CD4-positive, alpha-beta T cell (primary cell): ENCODE data around the gene MACROD2. TPM values are rescaled to one million over a fixed set of nuclear protein-coding genes. Genes with fewer than 3 reads are reported as not detected.

Source experiments
- ATAC-seq: fragments of 200-7000 bp; cut with Tn5 transposase; one replicate; pipeline ENCODE4 v1.10.0; 2022; ENCODE audit warnings: mild to moderate bottlenecking; ENCODE audit not compliant: poor library complexity
- CTCF ChIA-PET: fragments of 350-600 bp; sonication (Branson Sonifier 250); formaldehyde crosslinking; loops from one replicate; lab custom pipeline; 2021; ENCODE audit warnings: antibody characterized with exemption, inconsistent platforms; lab: Charles Lee
- POLR2A ChIA-PET: fragments of 350-600 bp; sonication (Branson Sonifier 250); formaldehyde crosslinking; loops from one replicate; lab custom pipeline; 2021; ENCODE audit warnings: antibody characterized with exemption, inconsistent platforms; lab: Charles Lee
- DNase-seq, 14 experiments: peaks; one replicate each; pipeline ENCODE4 v3.0.0-alpha.2; 2013 to 2020; ENCODE audit warnings: mixed read lengths in 2 of 14
- H3K27ac ChIP-seq, 2 donors: one replicate each; pipeline versions ENCODE4 v1.5.1 to v1.7.0; 2013; ENCODE audit warnings: low read length in 2 of 2, low read depth in 1 of 2, mild to moderate bottlenecking in 1 of 2
- H3K27me3 ChIP-seq, 2 experiments: 1 replicate in 1 of 2; 2 replicates in 1 of 2; pipeline versions ENCODE4 v1.6.1 to v1.7.0; 2013; ENCODE audit warnings: low read length in 2 of 2, control low read depth in 1 of 2, mild to moderate bottlenecking in 1 of 2, moderate library complexity in 1 of 2; ENCODE audit not compliant: insufficient read depth in 2 of 2, control insufficient read depth in 1 of 2
- H3K36me3 ChIP-seq: one replicate; pipeline ENCODE4 v1.6.1; 2013; ENCODE audit warnings: low read length, control low read depth; ENCODE audit not compliant: insufficient read depth
- H3K4me1 ChIP-seq: one replicate; pipeline ENCODE4 v1.6.1; 2013; ENCODE audit warnings: low read length, control low read depth; ENCODE audit not compliant: insufficient read depth
- H3K4me3 ChIP-seq: one replicate; pipeline ENCODE4 v1.5.1; 2013; ENCODE audit warnings: mild to moderate bottlenecking, low read length, moderate library complexity
- H3K9me3 ChIP-seq, 2 experiments: 1 replicate in 1 of 2; 2 replicates in 1 of 2; pipeline versions ENCODE4 v1.6.1 to v1.7.0; 2013; ENCODE audit warnings: low read length in 2 of 2, mild to moderate bottlenecking in 2 of 2, control low read depth in 1 of 2, moderate library complexity in 1 of 2; ENCODE audit not compliant: control insufficient read depth in 1 of 2, insufficient read depth in 1 of 2
- H3K27ac Mint-ChIP-seq: one replicate; pipeline ENCODE4 v1.8.0; 2020; ENCODE audit warnings: mixed read lengths
- H3K27me3 Mint-ChIP-seq: one replicate; pipeline ENCODE4 v1.8.0; 2021; ENCODE audit warnings: mixed read lengths
- H3K36me3 Mint-ChIP-seq: one replicate; pipeline ENCODE4 v1.8.0; 2021; ENCODE audit warnings: low read depth, mixed read lengths
- H3K4me1 Mint-ChIP-seq: one replicate; pipeline ENCODE4 v1.8.0; 2021; ENCODE audit warnings: low read depth, mixed read lengths
- H3K4me3 Mint-ChIP-seq: one replicate; pipeline ENCODE4 v1.8.0; 2020; ENCODE audit warnings: mild to moderate bottlenecking, mixed read lengths
- H3K9me3 Mint-ChIP-seq: one replicate; pipeline ENCODE4 v1.8.0; 2020; ENCODE audit warnings: mixed read lengths
- CTCF ChIP-seq: fragments of 200-600 bp; IDR thresholded peaks from one replicate; pipeline ENCODE4 v1.8.0; 2022; ENCODE audit warnings: antibody characterized with exemption, mild to moderate bottlenecking
- intact Hi-C, 2 experiments: fragments of 100-400 bp; cut with DNase I in 1 of 2; cut with micrococcal nuclease in 1 of 2; formaldehyde crosslinking; loops; one replicate each; pipeline versions ENCODE4 v1.15.1 to v1.9.0; 2023 to 2025; cut with DNase I, micrococcal nuclease
- total RNA-seq, 174 experiments: library from RNA in 2 of 174; stranded (reverse) in 2 of 174; gene quantifications; one replicate each; pipeline ENCODE4 v1.2.3 and lab custom pipeline; 2021 to 2026

The MACROD2 gene
- total RNA-seq, 2 experiments from 2014 or later: not detected

GRCh38 chr20:15675813-15676484 is 1680.6 kb downstream of the MACROD2 start:
- Mint-ChIP-seq H3K27ac (no peak overlapping the region), H3K4me1 (no peaks in the 10 kb centered on the region), H3K9me3 (peaks cover 7% of the 10 kb centered on the region), H3K36me3 (no peaks in the 10 kb centered on the region), H3K27me3 (no peaks in the 10 kb centered on the region), H3K4me3 (no peak overlapping the region)
- no peaks in the 10 kb centered on the region for H3K4me1 ChIP-seq
- DNase-seq: no peak
- CTCF ChIA-PET: no interaction called here
- no peak overlapping the region for H3K27ac ChIP-seq
- H3K9me3 ChIP-seq: peaks cover 0 to 11% of the 10 kb centered on the region in 2 experiments
- intact Hi-C loops: no loop called here
- H3K4me3 ChIP-seq: no peak overlapping the region
- H3K36me3 ChIP-seq: no peaks in the 10 kb centered on the region
- no peak for ATAC-seq
- no peaks in the 10 kb centered on the region for H3K27me3 ChIP-seq
- no peak for TF ChIP-seq CTCF
- POLR2A ChIA-PET: no interaction called here

GRCh38 chr20:15676815-15677214 is 1681.5 kb downstream of the MACROD2 start:
- intact Hi-C loops: no loop called here
- H3K4me3 ChIP-seq: no peak overlapping the region
- no peak for TF ChIP-seq CTCF
- ChIA-PET CTCF (no interaction called here), POLR2A (no interaction called here)
- Mint-ChIP-seq H3K9me3 (peaks cover 4% of the 10 kb centered on the region), H3K27ac (no peak overlapping the region), H3K36me3 (no peaks in the 10 kb centered on the region), H3K4me3 (no peak overlapping the region), H3K27me3 (no peaks in the 10 kb centered on the region), H3K4me1 (no peaks in the 10 kb centered on the region)
- H3K27ac ChIP-seq: no peak overlapping the region
- H3K36me3 ChIP-seq: no peaks in the 10 kb centered on the region
- ATAC-seq: no peak
- H3K4me1 ChIP-seq: no peaks in the 10 kb centered on the region
- peaks cover 0 to 11% of the 10 kb centered on the region in 2 experiments for H3K9me3 ChIP-seq
- no peaks in the 10 kb centered on the region for H3K27me3 ChIP-seq
- no peak for DNase-seq

GRCh38 chr20:15682690-15683089 is 1687.4 kb downstream of the MACROD2 start:
- Mint-ChIP-seq H3K36me3 (no peaks in the 10 kb centered on the region), H3K27me3 (no peaks in the 10 kb centered on the region), H3K4me3 (no peak overlapping the region), H3K27ac (no peak overlapping the region), H3K4me1 (no peaks in the 10 kb centered on the region), H3K9me3 (peaks cover 6% of the 10 kb centered on the region)
- H3K27ac ChIP-seq: no peak overlapping the region
- intact Hi-C loops: no loop called here
- H3K9me3 ChIP-seq: peaks cover 0 to 5% of the 10 kb centered on the region in 2 experiments
- no peak for ATAC-seq
- DNase-seq: no peak
- no peaks in the 10 kb centered on the region for H3K36me3 ChIP-seq
- ChIA-PET POLR2A (no interaction called here), CTCF (no interaction called here)
- no peak for TF ChIP-seq CTCF
- H3K4me1 ChIP-seq: no peaks in the 10 kb centered on the region
- no peak overlapping the region for H3K4me3 ChIP-seq
- H3K27me3 ChIP-seq: no peaks in the 10 kb centered on the region
